Transverse colon (tissue), 4 donors: Measurements from ENCODE around the gene TOP2A.

Source experiments
- CTCF ChIP-seq, 5 experiments: fragments of 200-600 bp in 3 of 5; fragments of 450-650 bp in 2 of 5; sonication (generic) in 3 of 5; IDR thresholded peaks; 1 replicate in 2 of 5; 2 replicates in 3 of 5; pipeline ENCODE4 v1.5.1; 2016 to 2017; ENCODE audit warnings: antibody characterized with exemption in 5 of 5, inconsistent platforms in 3 of 5, mild to moderate bottlenecking in 2 of 5, moderate library complexity in 1 of 5
- POLR2AphosphoS5 ChIP-seq, 3 donors: sonication (generic); formaldehyde crosslinking; IDR thresholded peaks; one replicate each; pipeline ENCODE4 v1.6.1; 2016; ENCODE audit warnings: antibody characterized with exemption in 3 of 3

- TF ChIP-seq POLR2AphosphoS5 (IDR thresholded peaks at IDR 0.05), result peak in 2 of 3 donors; percentile 10 to 57
- TF ChIP-seq CTCF (IDR thresholded peaks at IDR 0.05), result no peak
Observed at GRCh38 chr17:40452216-40452787, 34.6 kb upstream of the TOP2A start.
